ENCODE measurements around the gene FMO4. TPM values are rescaled to one million over a fixed set of nuclear protein-coding genes. Genes with fewer than 3 reads are reported as not detected.
"Not testable (repeated sequence)": the region's sequence is repeated elsewhere in the genome, so short reads cannot be mapped to it uniquely, and the experiment has no call there.

The FMO4 gene
- total and polyA plus RNA-seq, 9 of the 15 experiments (the other 6 are each of a cell fraction or from before 2014, with no cell fraction given) = 0.25 to 1.1 (median 0.54) TPM; not detected in 2

GRCh38 chr1:171373357-171374122 lies 59.6 kb downstream of the FMO4 start (continued):
- TF ChIP-seq ZBTB40 (IDR thresholded peaks at IDR 0.05) (peak; percentile 44; the same call in 1 of the 2 replicates), KLF1 (tag; IDR thresholded peaks at IDR 0.05) (0 out of 2 replicates have a peak, but pooled peaks have one; percentile 20), HDAC1 (IDR thresholded peaks at IDR 0.05) (0 out of 4 replicates have a peak, but pooled peaks of 1 of the 2 experiments have one; percentile 14), ATF3 (IDR thresholded peaks at IDR 0.05) (peak; percentile 19; the same call in 1 of the 2 replicates), MNT (conservative IDR thresholded peaks at IDR 0.05) (peak; percentile 34 to 60; a peak in 2 of 4 replicates), SUPT5H (IDR thresholded peaks at IDR 0.05) (peak; percentile 49; the same call in 1 of the 2 replicates), EHMT2 (IDR thresholded peaks at IDR 0.05) (0 out of 2 replicates have a peak, but pooled peaks have one; percentile 35), SOX6 (IDR thresholded peaks at IDR 0.05) (peak; percentile 25; the same call in 1 of the 2 replicates), EP400 (IDR thresholded peaks at IDR 0.05) (peak; percentile 79), HDAC2 (IDR thresholded peaks at IDR 0.05) (peak; percentile 64; the same call in 1 of the 2 replicates), ATF7 (IDR thresholded peaks at IDR 0.05) (peak; percentile 55; the same call in 1 of the 2 replicates), HDAC8 (tag; IDR thresholded peaks at IDR 0.05) (peak; percentile 46; the same call in 1 of the 2 replicates), SMAD4 (CRISPR knock-in tag; conservative IDR thresholded peaks at IDR 0.05) (0 out of 2 replicates have a peak, but pooled peaks have one; percentile 21)
- TF ChIP-seq ZBTB40 (CRISPR knock-in tag; IDR thresholded peaks at IDR 0.05); ATF3 (CRISPR knock-in tag; conservative IDR thresholded peaks at IDR 0.05): not testable (repeated sequence)
